Measurements from ENCODE around the gene CDK1. TPM values are rescaled to one million over a fixed set of nuclear protein-coding genes. Genes with fewer than 3 reads are reported as not detected.

CDK1 gene
- polyA plus RNA-seq, 3 donors, result 0.38 to 2.0 (median 1.7) TPM

- 71 to 94% (median 92%) methylated on average over 1 of the region's 1 CpG for WGBS, 3 donors
Measured at GRCh38 chr10:60762554-60762953, 15.7 kb upstream of the CDK1 start.

DNA sequence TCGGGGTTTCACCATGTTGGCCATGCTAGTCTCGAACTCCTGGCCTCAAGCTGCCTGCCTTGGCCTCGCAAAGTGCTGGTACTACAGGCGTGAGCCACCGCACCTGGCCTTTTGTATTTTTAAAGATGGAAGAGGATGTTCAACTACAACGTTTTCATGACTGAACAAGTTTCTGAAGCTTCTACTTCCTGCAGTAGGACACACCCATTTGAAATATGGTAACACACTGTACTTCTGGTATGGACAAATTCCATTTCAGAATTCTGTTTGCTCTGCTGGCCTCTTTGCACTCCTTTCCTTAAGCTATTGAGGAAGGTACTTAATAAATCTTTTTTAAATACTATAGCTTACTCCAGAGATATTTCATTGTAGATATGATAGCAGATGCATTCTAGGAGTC, 10.9 kb upstream of the CDK1 start:
- no peak overlapping the region for H3K27ac ChIP-seq (ENCODE audit: low read depth, low read length)
- WGBS, 3 donors, result 81 to 83% (median 83%) methylated on average over 6 of the region's 6 CpGs

More at GRCh38 chr10:60762554-60762953, 15.7 kb upstream of the CDK1 start:
- H3K27ac ChIP-seq (ENCODE audit: low read depth, low read length), result no peak overlapping the region

GRCh38 chr10:60769406-60769805, 8.9 kb upstream of the CDK1 start:
- H3K27ac ChIP-seq (ENCODE audit: low read depth, low read length), result no peak overlapping the region
- 48 to 56% (median 51%) methylated on average over 2 of the region's 2 CpGs for WGBS, 3 donors

GRCh38 chr10:60777696-60778213, 523 bp upstream of the CDK1 start:
- H3K27ac ChIP-seq (ENCODE audit: low read depth, low read length), result no peak overlapping the region
- WGBS, 3 donors, result 40 to 45% (median 43%) methylated on average over 9 of the region's 9 CpGs

DNA sequence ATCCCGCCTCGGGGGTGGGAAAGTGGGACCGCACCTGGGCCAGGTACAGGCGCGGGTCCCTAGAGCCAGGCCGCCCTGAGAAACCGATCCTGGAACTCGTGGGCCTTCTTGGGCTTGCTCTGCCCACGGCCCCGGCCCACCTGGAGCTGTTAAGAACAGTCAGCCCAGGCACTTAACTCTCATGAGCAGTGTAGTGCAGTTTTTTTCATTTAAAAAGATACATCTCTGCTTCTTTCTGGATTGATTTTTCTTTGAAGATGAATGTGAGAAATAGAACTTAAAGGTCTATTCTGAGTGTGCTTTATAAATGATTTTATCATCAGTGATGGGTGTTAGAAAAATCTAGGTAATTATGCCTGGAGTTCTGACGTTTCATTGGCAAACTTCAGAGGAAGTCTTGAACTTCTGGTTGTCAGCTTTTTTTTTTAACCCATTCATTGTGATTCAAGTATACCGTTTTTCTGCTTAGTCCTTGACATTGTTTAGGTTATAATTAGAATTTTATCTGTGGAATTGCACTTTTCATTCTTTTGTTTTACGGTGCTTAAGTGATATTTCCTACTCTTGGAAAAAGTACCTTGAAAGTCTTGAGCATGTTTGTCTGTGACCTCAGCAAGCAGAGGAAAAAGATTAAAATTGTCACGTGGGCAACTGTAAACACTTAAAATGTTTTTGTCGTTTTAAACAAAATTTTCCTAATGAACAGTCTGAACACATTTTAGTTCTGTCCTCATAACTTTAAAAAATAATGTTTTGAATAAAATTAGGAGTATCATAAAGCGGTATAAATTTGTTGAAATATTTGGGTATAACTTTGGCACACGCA, 906 bp downstream of the CDK1 start:
- no peak overlapping the region for H3K27ac ChIP-seq (ENCODE audit: low read depth, low read length)
- WGBS, 3 donors, result 7 to 9% (median 9%) methylated on average over 17 of the region's 17 CpGs

- no peak overlapping the region for H3K27ac ChIP-seq (ENCODE audit: low read depth, low read length)
Measured at GRCh38 chr10:60781661-60782060, 3.4 kb downstream of the CDK1 start.

GRCh38 chr10:60784641-60785040, 6.4 kb downstream of the CDK1 start:
- 77 to 95% (median 87%) methylated on average over 3 of the region's 3 CpGs for WGBS, 3 donors
- no peak overlapping the region for H3K27ac ChIP-seq (ENCODE audit: low read depth, low read length)

- H3K27ac ChIP-seq (ENCODE audit: low read depth, low read length), result no peak overlapping the region
Measured at GRCh38 chr10:60788544-60788943, 10.3 kb downstream of the CDK1 start.

DNA sequence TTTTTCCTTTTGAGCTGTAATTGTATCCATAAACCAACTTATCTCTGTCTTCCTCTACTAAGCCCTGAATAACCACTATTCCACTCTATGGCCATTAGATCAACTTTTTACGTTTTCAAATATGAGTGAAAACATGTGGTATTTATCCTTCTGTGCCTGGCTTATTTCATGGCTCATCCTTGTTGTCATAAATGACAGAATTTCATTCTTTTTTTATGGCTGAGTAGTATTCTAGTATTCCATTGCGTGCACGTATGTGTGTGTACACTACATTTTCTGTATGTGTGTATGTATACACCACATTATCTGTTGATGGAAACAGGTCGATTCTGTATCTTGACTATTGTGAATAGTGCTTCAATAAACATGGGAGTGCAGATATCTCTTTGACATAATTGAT, 11.1 kb downstream of the CDK1 start:
- 46 to 93% (median 79%) methylated on average over 4 of the region's 4 CpGs for WGBS, 3 donors
- H3K27ac ChIP-seq (ENCODE audit: low read depth, low read length), result no peak overlapping the region

DNA sequence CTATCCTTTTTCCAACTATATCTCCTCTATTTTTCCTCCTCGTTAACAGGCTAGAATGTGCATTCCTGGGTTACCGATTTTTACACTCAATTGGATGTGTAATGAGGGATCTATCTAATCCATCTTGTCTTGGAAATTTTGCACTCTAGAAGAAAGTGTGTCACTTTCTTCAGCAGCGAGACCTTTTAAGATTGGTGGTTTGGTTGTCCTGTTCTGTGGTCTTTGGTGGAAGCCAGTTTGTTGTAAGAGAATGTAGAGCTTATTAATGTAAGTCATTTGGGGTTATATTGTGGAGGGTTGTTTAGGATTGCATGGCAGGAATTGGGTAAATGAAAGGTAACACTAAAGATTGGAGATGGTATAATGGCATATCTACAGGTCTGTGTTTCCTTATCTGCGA, 16.7 kb downstream of the CDK1 start:
- no peak overlapping the region for H3K27ac ChIP-seq (ENCODE audit: low read depth, low read length)
- WGBS, 3 donors, result 98 to 99% (median 98%) methylated on average over 4 of the region's 4 CpGs

- H3K27ac ChIP-seq (ENCODE audit: low read depth, low read length), result no peak overlapping the region
- WGBS, 3 donors, result 97 to 98% (median 98%) methylated on average over 3 of the region's 3 CpGs
Measured at GRCh38 chr10:60795465-60796202, 17.4 kb downstream of the CDK1 start.

DNA sequence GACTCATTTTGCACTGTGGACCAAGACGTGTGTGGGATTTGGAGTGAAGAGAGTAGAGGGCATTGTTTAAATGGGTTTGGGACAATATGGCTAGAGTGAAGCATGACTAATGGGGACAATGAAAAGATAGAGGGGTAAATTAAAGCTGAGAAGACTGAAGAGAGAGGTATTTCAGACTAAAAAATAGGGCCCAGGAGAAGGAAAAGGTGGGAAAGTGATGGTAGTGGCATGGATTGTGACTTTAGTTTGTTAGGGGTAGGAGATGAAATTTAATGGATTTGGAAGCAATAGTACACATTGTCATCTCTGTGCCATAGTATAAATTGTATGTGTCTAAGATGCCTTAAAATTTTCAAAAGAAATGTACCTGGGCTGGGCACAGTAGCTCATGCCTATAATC, 18.2 kb downstream of the CDK1 start:
- WGBS, 3 donors, result 86 to 96% (median 94%) methylated on average over 1 of the region's 1 CpG
- H3K27ac ChIP-seq (ENCODE audit: low read depth, low read length), result no peak overlapping the region

DNA sequence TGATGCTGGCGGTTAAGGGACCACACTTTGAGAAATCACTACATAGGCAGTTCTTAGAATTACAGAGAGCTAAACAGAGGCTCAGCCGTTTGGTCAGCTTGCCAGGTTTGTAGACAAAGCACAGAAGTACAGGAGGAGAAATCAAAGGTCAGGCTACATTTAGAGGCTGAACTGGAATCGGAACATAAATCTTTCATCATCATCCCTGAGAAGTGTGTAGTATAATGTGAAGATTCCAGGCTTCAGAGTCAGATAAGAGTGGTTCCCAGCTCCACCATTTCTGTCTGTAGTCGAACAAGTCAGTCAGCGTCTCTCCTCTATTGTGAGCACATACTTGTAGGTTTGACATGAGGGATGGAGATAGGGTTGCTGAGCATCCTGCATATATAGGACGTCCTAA, 18.9 kb downstream of the CDK1 start:
- no peak overlapping the region for H3K27ac ChIP-seq (ENCODE audit: low read depth, low read length)
- WGBS, 3 donors, result 79 to 91% (median 84%) methylated on average over 6 of the region's 6 CpGs

GRCh38 chr10:60798031-60798430, 19.8 kb downstream of the CDK1 start:
- 93 to 98% (median 98%) methylated on average over 3 of the region's 3 CpGs for WGBS, 3 donors

GRCh38 chr10:60798870-60799269, 20.6 kb downstream of the CDK1 start:
- H3K27ac ChIP-seq (ENCODE audit: low read depth, low read length), result no peak overlapping the region
- WGBS, 3 donors, result 72 to 94% (median 94%) methylated on average over 4 of the region's 4 CpGs

More at GRCh38 chr10:60798031-60798430, 19.8 kb downstream of the CDK1 start:
- H3K27ac ChIP-seq (ENCODE audit: low read depth, low read length), result no peak overlapping the region

DNA sequence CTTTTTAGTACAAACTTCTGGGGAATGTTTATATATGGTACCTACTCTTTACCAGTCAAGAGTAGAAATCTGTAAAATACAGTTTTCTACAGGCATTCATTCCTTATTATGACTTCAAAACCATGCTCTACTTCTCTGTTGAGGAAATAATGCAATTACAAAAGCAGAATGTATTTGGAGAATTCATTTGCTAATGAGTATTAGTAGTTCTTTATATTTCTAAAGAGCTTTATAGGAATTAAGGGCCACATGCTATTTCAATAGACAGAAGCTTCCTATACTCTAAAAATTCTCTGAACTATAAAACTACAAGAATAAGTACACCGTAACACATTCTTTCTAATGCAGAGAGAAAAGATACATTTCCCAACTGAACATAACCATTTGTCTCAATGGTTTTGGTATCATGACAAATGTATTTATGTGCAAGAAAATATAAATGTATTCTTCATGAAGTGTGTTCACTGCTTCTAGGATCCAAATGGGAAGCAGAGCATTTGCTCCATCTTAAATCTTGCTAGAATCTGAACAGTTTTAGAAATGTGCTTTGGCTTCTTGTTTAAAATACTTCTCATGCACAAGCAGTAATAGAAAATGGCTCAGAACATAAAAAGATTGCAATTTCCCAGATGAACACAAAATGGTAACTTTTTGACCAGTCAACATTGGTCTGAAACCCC, 21.8 kb downstream of the CDK1 start:
- no peak overlapping the region for H3K27ac ChIP-seq (ENCODE audit: low read depth, low read length)
- WGBS, 3 donors, result 96 to 97% (median 97%) methylated on average over 1 of the region's 1 CpG

- no peak overlapping the region for H3K27ac ChIP-seq (ENCODE audit: low read depth, low read length)
Measured at GRCh38 chr10:60800918-60801317, 22.6 kb downstream of the CDK1 start.

- H3K27ac ChIP-seq (ENCODE audit: low read depth, low read length), result no peak overlapping the region
- whole genome bisulfite sequencing, 3 donors, result 69 to 81% (median 74%) methylated on average over 1 of the region's 1 CpG
Measured at GRCh38 chr10:60801522-60801921, 23.2 kb downstream of the CDK1 start.

DNA sequence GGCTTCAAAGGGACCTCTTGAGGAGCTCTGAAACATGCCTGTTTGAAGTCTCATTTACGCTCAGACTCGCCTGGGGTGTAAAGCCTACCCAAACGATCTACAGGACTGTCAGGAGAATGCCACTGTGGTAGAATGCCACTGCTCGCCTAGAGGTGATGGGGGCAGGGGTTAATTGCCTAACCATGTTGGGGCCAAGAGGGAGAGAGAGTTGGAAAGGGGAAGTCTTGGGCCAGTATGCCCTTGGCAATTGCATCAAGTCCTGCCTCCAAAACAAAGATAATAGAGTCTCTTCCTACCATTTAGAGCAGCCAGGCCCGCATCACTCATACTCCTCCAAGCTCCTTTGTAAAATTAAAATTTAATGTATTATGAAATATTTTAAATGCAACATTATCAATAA, 25.2 kb downstream of the CDK1 start:
- no peak overlapping the region for H3K27ac ChIP-seq (ENCODE audit: low read depth, low read length)
- 77 to 88% (median 85%) methylated on average over 5 of the region's 5 CpGs for WGBS, 3 donors

Measured in adipose tissue (tissue), 3 donors.